Suprapubic skin (tissue), 4 donors: Measurements from ENCODE around the gene RNU6-8. TPM values are rescaled to one million over a fixed set of nuclear protein-coding genes. Genes with fewer than 3 reads are reported as not detected.

Experiments
- DNase-seq, 2 donors: peaks; one replicate each; pipeline ENCODE4 v3.0.0-alpha.2; 2019; ENCODE audit warnings: low spot score in 2 of 2
- H3K27ac ChIP-seq: fragments of 200-600 bp; sonication (generic); one replicate; pipeline ENCODE4 v1.5.1; 2019
- H3K27me3 ChIP-seq: fragments of 200-600 bp; sonication (generic); one replicate; pipeline ENCODE4 v1.5.1; 2019
- H3K36me3 ChIP-seq: fragments of 200-600 bp; sonication (generic); one replicate; pipeline ENCODE4 v1.5.1; 2019
- H3K4me1 ChIP-seq: fragments of 200-600 bp; sonication (generic); one replicate; pipeline ENCODE4 v1.5.1; 2019
- H3K4me3 ChIP-seq: fragments of 200-600 bp; sonication (generic); one replicate; pipeline ENCODE4 v1.5.1; 2019; ENCODE audit warnings: mild to moderate bottlenecking
- H3K9me3 ChIP-seq: fragments of 200-600 bp; sonication (generic); one replicate; pipeline ENCODE4 v1.5.1; 2019
- EP300 ChIP-seq: sonication (generic); formaldehyde crosslinking; IDR thresholded peaks from one replicate; pipeline ENCODE4 v1.6.1; 2017; ENCODE audit warnings: antibody characterized with exemption
- POLR2A ChIP-seq, 2 donors: fragments of 450-650 bp; IDR thresholded peaks; one replicate each; pipeline ENCODE4 v1.6.1; 2017; ENCODE audit warnings: antibody characterized with exemption in 2 of 2, mild to moderate bottlenecking in 2 of 2, moderate library complexity in 2 of 2
- POLR2AphosphoS5 ChIP-seq, 3 donors: sonication (generic); formaldehyde crosslinking; IDR thresholded peaks; one replicate each; pipeline ENCODE4 v1.6.1; 2017; ENCODE audit warnings: antibody characterized with exemption in 3 of 3
- WGBS: methylation state at CpG from one replicate; pipeline ENCODE4 v1.1.5; 2018; 5-methylcytosine and 5-hydroxymethylcytosine counted together
- total RNA-seq, 4 donors: library from RNA; depleted of rRNA; stranded (reverse); fragments of >200 nt; gene quantifications; one replicate each; pipeline ENCODE4 v1.1.0, GENCODE V29; 2016
- TF ChIP-seq, protein P1 (sequence below), 2 donors: fragments of 200-600 bp in 1 of 2; fragments of 450-650 bp in 1 of 2; sonication (generic) in 1 of 2; IDR thresholded peaks; one replicate each; pipeline ENCODE4 v1.5.1; 2016 to 2019; ENCODE audit warnings: antibody characterized with exemption in 2 of 2, mild to moderate bottlenecking in 1 of 2, moderate library complexity in 1 of 2

The RNU6-8 gene
- total RNA-seq, 4 donors from 2014 or later, result not detected

DNA sequence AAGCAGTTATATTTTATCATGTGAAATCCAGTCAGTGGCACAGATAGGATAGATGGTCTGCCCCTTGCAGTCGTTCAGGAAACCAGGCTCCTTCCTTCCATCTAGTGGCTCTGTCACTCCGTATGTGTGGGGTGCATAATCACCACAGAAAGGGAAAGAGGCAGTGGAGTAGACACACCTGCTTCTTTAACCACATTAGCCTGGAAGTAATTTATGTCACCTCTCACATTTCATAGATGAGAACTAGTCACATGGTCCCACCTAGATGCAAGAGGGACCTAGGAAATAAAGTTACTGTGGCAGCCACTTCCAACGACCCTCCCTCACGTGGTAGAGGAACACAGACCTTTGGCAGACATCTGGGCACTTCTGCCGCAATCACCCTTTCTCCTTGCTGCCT, 14.2 kb upstream of the RNU6-8 start:
- TF ChIP-seq EP300 (no peak), POLR2A (IDR thresholded peaks at IDR 0.05) (no peak), POLR2AphosphoS5 (IDR thresholded peaks at IDR 0.05) (no peak)
- TF ChIP-seq, protein P1, sequence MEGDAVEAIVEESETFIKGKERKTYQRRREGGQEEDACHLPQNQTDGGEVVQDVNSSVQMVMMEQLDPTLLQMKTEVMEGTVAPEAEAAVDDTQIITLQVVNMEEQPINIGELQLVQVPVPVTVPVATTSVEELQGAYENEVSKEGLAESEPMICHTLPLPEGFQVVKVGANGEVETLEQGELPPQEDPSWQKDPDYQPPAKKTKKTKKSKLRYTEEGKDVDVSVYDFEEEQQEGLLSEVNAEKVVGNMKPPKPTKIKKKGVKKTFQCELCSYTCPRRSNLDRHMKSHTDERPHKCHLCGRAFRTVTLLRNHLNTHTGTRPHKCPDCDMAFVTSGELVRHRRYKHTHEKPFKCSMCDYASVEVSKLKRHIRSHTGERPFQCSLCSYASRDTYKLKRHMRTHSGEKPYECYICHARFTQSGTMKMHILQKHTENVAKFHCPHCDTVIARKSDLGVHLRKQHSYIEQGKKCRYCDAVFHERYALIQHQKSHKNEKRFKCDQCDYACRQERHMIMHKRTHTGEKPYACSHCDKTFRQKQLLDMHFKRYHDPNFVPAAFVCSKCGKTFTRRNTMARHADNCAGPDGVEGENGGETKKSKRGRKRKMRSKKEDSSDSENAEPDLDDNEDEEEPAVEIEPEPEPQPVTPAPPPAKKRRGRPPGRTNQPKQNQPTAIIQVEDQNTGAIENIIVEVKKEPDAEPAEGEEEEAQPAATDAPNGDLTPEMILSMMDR (IDR thresholded peaks at IDR 0.05), result no peak
- H3K4me3 ChIP-seq, result no peak overlapping the region
- H3K4me1 ChIP-seq, result no peaks in the 10 kb centered on the region
- no peak overlapping the region for H3K27ac ChIP-seq
- H3K9me3 ChIP-seq, result no peaks in the 10 kb centered on the region
- 53% methylated on average over 5 of the region's 5 CpGs for WGBS
- no peak for DNase-seq
- H3K36me3 ChIP-seq, result no peaks in the 10 kb centered on the region
- H3K27me3 ChIP-seq, result no peaks in the 10 kb centered on the region

DNA sequence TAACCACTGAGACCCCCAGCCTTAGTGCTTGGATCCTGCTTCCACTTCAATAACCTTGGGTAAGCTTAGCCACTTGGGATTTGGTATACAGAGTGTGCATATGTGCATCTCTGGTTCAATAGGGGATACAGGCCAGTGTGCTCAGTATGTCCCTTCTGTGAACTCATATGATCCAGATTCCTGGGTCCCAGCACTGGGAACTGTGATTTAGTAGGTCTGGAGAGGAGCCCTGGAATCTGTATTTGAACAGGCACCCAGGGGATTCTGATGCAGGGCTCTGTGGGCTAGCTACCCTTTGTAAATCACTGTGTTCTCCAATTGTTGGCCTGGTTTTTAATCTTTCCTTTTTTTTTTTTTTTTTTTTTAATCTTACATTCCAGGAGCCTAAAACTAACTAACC, 9.8 kb upstream of the RNU6-8 start:
- H3K27ac ChIP-seq, result no peak overlapping the region
- no peaks in the 10 kb centered on the region for H3K9me3 ChIP-seq
- no peak for TF ChIP-seq POLR2AphosphoS5 (IDR thresholded peaks at IDR 0.05)
- TF ChIP-seq, protein P1 (IDR thresholded peaks at IDR 0.05), result no peak
- TF ChIP-seq POLR2A (IDR thresholded peaks at IDR 0.05), result no peak
- TF ChIP-seq EP300, result no peak
- H3K36me3 ChIP-seq, result no peaks in the 10 kb centered on the region
- H3K27me3 ChIP-seq, result no peaks in the 10 kb centered on the region
- H3K4me1 ChIP-seq, result no peaks in the 10 kb centered on the region
- DNase-seq, result no peak
- H3K4me3 ChIP-seq, result no peak overlapping the region

DNA sequence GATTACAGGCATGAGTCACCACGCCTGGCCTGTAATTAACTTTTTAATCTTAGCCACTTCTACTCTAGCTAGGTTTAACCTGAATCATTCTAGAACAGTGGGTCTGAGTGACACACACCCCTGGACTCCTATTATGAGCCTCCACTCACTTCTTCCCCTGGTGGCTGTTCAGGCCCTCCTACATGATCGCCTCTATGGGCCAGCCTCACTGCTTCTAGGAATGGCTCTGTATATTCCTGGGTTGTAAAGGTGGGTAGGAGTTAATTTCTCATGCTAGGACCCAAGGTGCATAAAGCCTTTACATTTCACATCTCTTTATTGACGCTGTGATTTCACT, 8.0 kb upstream of the RNU6-8 start:
- no peak for DNase-seq
- Histone ChIP-seq H3K9me3 (no peaks in the 10 kb centered on the region), H3K36me3 (no peaks in the 10 kb centered on the region), H3K27ac (no peak overlapping the region), H3K4me3 (no peak overlapping the region), H3K4me1 (no peaks in the 10 kb centered on the region), H3K27me3 (no peaks in the 10 kb centered on the region)
- WGBS, result 97% methylated on average over 3 of the region's 3 CpGs
- TF ChIP-seq EP300 (no peak), POLR2A (IDR thresholded peaks at IDR 0.05) (no peak), POLR2AphosphoS5 (IDR thresholded peaks at IDR 0.05) (no peak)
- TF ChIP-seq, protein P1 (IDR thresholded peaks at IDR 0.05), result no peak

GRCh38 chr14:32209471-32209870, 6.4 kb upstream of the RNU6-8 start:
- DNase-seq, result no peak
- no peak for TF ChIP-seq POLR2AphosphoS5 (IDR thresholded peaks at IDR 0.05)
- TF ChIP-seq POLR2A (IDR thresholded peaks at IDR 0.05), result no peak
- TF ChIP-seq, protein P1 (IDR thresholded peaks at IDR 0.05), result no peak
- TF ChIP-seq EP300, result no peak

GRCh38 chr14:32208490-32208889, 5.4 kb upstream of the RNU6-8 start:
- TF ChIP-seq, protein P1 (IDR thresholded peaks at IDR 0.05), result no peak
- TF ChIP-seq POLR2A (IDR thresholded peaks at IDR 0.05) (no peak), POLR2AphosphoS5 (IDR thresholded peaks at IDR 0.05) (no peak), EP300 (no peak)
- peaks cover under 1% of the 10 kb centered on the region for H3K27me3 ChIP-seq
- DNase-seq, result no peak
- H3K4me1 ChIP-seq, result peaks cover 5% of the 10 kb centered on the region
- H3K9me3 ChIP-seq, result no peaks in the 10 kb centered on the region
- no peaks in the 10 kb centered on the region for H3K36me3 ChIP-seq
- no peak overlapping the region for H3K27ac ChIP-seq
- 70% methylated on average over 3 of the region's 3 CpGs for WGBS
- no peak overlapping the region for H3K4me3 ChIP-seq

More at GRCh38 chr14:32209471-32209870, 6.4 kb upstream of the RNU6-8 start:
- Histone ChIP-seq H3K4me1 (no peaks in the 10 kb centered on the region), H3K4me3 (no peak overlapping the region), H3K27me3 (no peaks in the 10 kb centered on the region), H3K36me3 (no peaks in the 10 kb centered on the region), H3K9me3 (no peaks in the 10 kb centered on the region), H3K27ac (no peak overlapping the region)
